MM.1S (cell line): ENCODE measurements around the gene ADRB1.

Source experiments
- CTCF ChIP-seq: fragments of 300-600 bp; sonication (generic); IDR thresholded peaks from 2 replicates; pipeline ENCODE4 v1.5.1; 2016; ENCODE audit warnings: antibody characterized with exemption, low read length, mixed read lengths
- EZH2 ChIP-seq: fragments of 300-600 bp; sonication (generic); optimal IDR thresholded peaks from 2 replicates; pipeline ENCODE3; 2017; ENCODE audit warnings: low read depth, mild to moderate bottlenecking, antibody characterized with exemption, low read length, mixed read lengths

GRCh38 chr10:114058297-114058696, 14.6 kb downstream of the ADRB1 start:
- TF ChIP-seq CTCF (no peak), EZH2 (no peak)
